ENCODE data around the gene CFD. TPM values are rescaled to one million over a fixed set of nuclear protein-coding genes. Genes with fewer than 3 reads are reported as not detected.

The CFD gene
- total and polyA plus RNA-seq, 8 donors = 36.6 to 1,275 (median 129) TPM

GRCh38 chr19:825897-826644 lies 33.4 kb upstream of the CFD start:
- intact Hi-C loops (cut with DNase I; ENCODE audit: low total_unique reads) = no loop called here
- WGBS, 5 donors = 80 to 84% (median 82%) methylated on average over 19 of the region's 19 CpGs

GRCh38 chr19:827314-827709 lies 32.2 kb upstream of the CFD start:
- H3K9me3 ChIP-seq = no peaks in the 10 kb centered on the region
- H3K27me3 ChIP-seq = peaks cover 5 to 91% (median 53%) of the 10 kb centered on the region in 3 donors
- peaks cover 2 to 25% (median 9%) of the 10 kb centered on the region in 4 donors for H3K4me1 ChIP-seq
- TF ChIP-seq CTCF (IDR thresholded peaks at IDR 0.05) = no peak
- TF ChIP-seq POLR2AphosphoS5 (IDR thresholded peaks at IDR 0.05) = no peak
- no peak for TF ChIP-seq POLR2A (IDR thresholded peaks at IDR 0.05)
- no peak for TF ChIP-seq EP300 (IDR thresholded peaks at IDR 0.05)
- no peak overlapping the region for H3K27ac ChIP-seq
- DNase-seq = no peak
- 74 to 91% (median 81%) methylated on average over 9 to 11 of the region's 11 CpGs for WGBS, 5 donors
- intact Hi-C loops (cut with DNase I; ENCODE audit: low total_unique reads) = no loop called here
- no peaks in the 10 kb centered on the region for H3K36me3 ChIP-seq
- H3K4me3 ChIP-seq = no peak overlapping the region

More at GRCh38 chr19:825897-826644, 33.4 kb upstream of the CFD start:
- H3K27ac ChIP-seq = no peak overlapping the region
- no peak for DNase-seq
- H3K36me3 ChIP-seq = no peaks in the 10 kb centered on the region
- no peaks in the 10 kb centered on the region for H3K9me3 ChIP-seq
- H3K4me3 ChIP-seq = no peak overlapping the region
- TF ChIP-seq POLR2A (IDR thresholded peaks at IDR 0.05) = no peak
- TF ChIP-seq POLR2AphosphoS5 (IDR thresholded peaks at IDR 0.05) = no peak
- H3K4me1 ChIP-seq = peaks cover 14 to 37% (median 21%) of the 10 kb centered on the region in 4 donors
- peaks cover 13 to 91% (median 53%) of the 10 kb centered on the region in 3 donors for H3K27me3 ChIP-seq

GRCh38 chr19:827710-828321 lies 31.6 kb upstream of the CFD start, which contains the start of gene AZU1:
Gene AZU1 (plus strand): TSS chr19:827837. CDS start chr19:827847, 10 bp downstream.
- Histone ChIP-seq H3K4me3 (no peak within 1 kb of the TSS), H3K27me3 (peaks cover under 1 to 91% (median 48%) of the 10 kb centered on the region in 3 donors), H3K27ac (no peak within 1 kb of the TSS), H3K4me1 (peaks cover 0 to 21% (median 4%) of the 10 kb centered on the region in 4 donors), H3K9me3 (no peaks in the 10 kb centered on the region), H3K36me3 (no peaks in the 10 kb centered on the region)
- TF ChIP-seq CTCF (IDR thresholded peaks at IDR 0.05) = no peak
- TF ChIP-seq POLR2A (IDR thresholded peaks at IDR 0.05) = no peak
- no peak for TF ChIP-seq EP300 (IDR thresholded peaks at IDR 0.05)
- TF ChIP-seq POLR2AphosphoS5 (IDR thresholded peaks at IDR 0.05) = no peak
- WGBS, 5 donors = 50 to 79% (median 53%) methylated on average over 17 to 33 of the region's 33 CpGs
- intact Hi-C loops (cut with DNase I; ENCODE audit: low total_unique reads) = no loop called here
- peak in 1 of 2 donors; percentile 62 for DNase-seq

GRCh38 chr19:829129-829758 lies 30.2 kb upstream of the CFD start:
- intact Hi-C loops (cut with DNase I; ENCODE audit: low total_unique reads) = no loop called here
- Histone ChIP-seq H3K4me1 (peaks cover 0 to 12% (median 0%) of the 10 kb centered on the region in 4 donors), H3K27ac (no peak overlapping the region), H3K9me3 (no peaks in the 10 kb centered on the region), H3K27me3 (peaks cover 0 to 88% (median 36%) of the 10 kb centered on the region in 3 donors), H3K4me3 (no peak overlapping the region), H3K36me3 (no peaks in the 10 kb centered on the region)
- no peak for DNase-seq
- 68 to 81% (median 72%) methylated on average over 17 to 18 of the region's 18 CpGs for WGBS, 5 donors
- no peak for TF ChIP-seq EP300 (IDR thresholded peaks at IDR 0.05)
- no peak for TF ChIP-seq POLR2A (IDR thresholded peaks at IDR 0.05)
- no peak for TF ChIP-seq POLR2AphosphoS5 (IDR thresholded peaks at IDR 0.05)
- no peak for TF ChIP-seq CTCF (IDR thresholded peaks at IDR 0.05)
